Neural cell (in vitro differentiated cells): ENCODE data around the gene CLIC6. TPM values are rescaled to one million over a fixed set of nuclear protein-coding genes. Genes with fewer than 3 reads are reported as not detected.

Experiments used
- H2AFZ ChIP-seq: fragments of 200-600, 300-800 bp; sonication (generic), shearing (Covaris generic); 2 replicates; pipeline ENCODE4 v1.6.0; 2014; ENCODE audit warnings: low read depth, mild to moderate bottlenecking, antibody characterized with exemption, low read length, moderate library complexity
- H3F3A ChIP-seq: fragments of 200-600 bp; shearing (Covaris generic); 2 replicates; pipeline ENCODE4 v1.6.1; 2016; ENCODE audit warnings: mild to moderate bottlenecking, moderate library complexity, mixed read lengths, antibody characterized with exemption, low read length; ENCODE audit not compliant: insufficient read depth, poor library complexity, severe bottlenecking
- H3K27ac ChIP-seq: fragments of 200-600, 300-800 bp; sonication (generic), shearing (Covaris generic); 2 replicates; pipeline ENCODE4 v1.5.1; 2014; ENCODE audit warnings: mild to moderate bottlenecking, low read length, moderate library complexity
- H3K27me3 ChIP-seq: fragments of 300-800, 200-600 bp; sonication (generic), shearing (Covaris generic); 2 replicates; pipeline ENCODE4 v1.6.0; 2014; ENCODE audit warnings: mild to moderate bottlenecking, low read depth, low read length, moderate library complexity; ENCODE audit not compliant: insufficient read depth
- H3K36me3 ChIP-seq: fragments of 300-800, 200-600 bp; sonication (generic), shearing (Covaris generic); 2 replicates; pipeline ENCODE4 v1.5.1; 2014; ENCODE audit warnings: mild to moderate bottlenecking, antibody characterized with exemption, low read length, moderate library complexity; ENCODE audit not compliant: insufficient read depth
- H3K4me2 ChIP-seq: fragments of 300-800, 200-600 bp; sonication (generic), shearing (Covaris generic); 2 replicates; pipeline ENCODE4 v1.6.0; 2014; ENCODE audit warnings: mild to moderate bottlenecking, low read length
- H3K4me3 ChIP-seq: fragments of 300-800, 200-600 bp; sonication (generic), shearing (Covaris generic); 2 replicates; pipeline ENCODE4 v1.5.1; 2014; ENCODE audit warnings: mild to moderate bottlenecking, low read length, moderate library complexity
- H3K79me2 ChIP-seq: fragments of 200-600 bp; shearing (Covaris generic); replicated peaks from 2 replicates; pipeline ENCODE4 v1.6.0; 2014; ENCODE audit warnings: mild to moderate bottlenecking, low read length, moderate library complexity; ENCODE audit not compliant: insufficient read depth
- H3K9ac ChIP-seq: fragments of 300-800, 200-600 bp; sonication (generic), shearing (Covaris generic); 2 replicates; pipeline ENCODE4 v1.6.1; 2016; ENCODE audit warnings: mild to moderate bottlenecking, low read length, mixed read lengths
- H3K9me2 ChIP-seq: fragments of 200-600 bp; shearing (Covaris generic); 2 replicates; pipeline ENCODE4 v1.6.1; 2016; ENCODE audit warnings: mild to moderate bottlenecking, low read length, mixed read lengths; ENCODE audit not compliant: insufficient read depth
- H3K9me3 ChIP-seq: fragments of 200-600, 300-800 bp; sonication (generic), shearing (Covaris generic); 2 replicates; pipeline ENCODE4 v1.6.1; 2016; ENCODE audit warnings: mild to moderate bottlenecking, mixed run types, low read length, moderate library complexity, mixed read lengths
- H4K20me1 ChIP-seq: fragments of 200-600 bp; shearing (Covaris generic); 2 replicates; pipeline ENCODE4 v1.6.1; 2016; ENCODE audit warnings: mild to moderate bottlenecking, mixed run types; ENCODE audit not compliant: insufficient read depth
- EP300 ChIP-seq: fragments of 450-650 bp; conservative IDR thresholded peaks from 2 replicates; pipeline ENCODE4 v1.6.1; 2014; ENCODE audit warnings: antibody characterized with exemption, mild to moderate bottlenecking, moderate library complexity; ENCODE audit not compliant: poor library complexity, severe bottlenecking
- EZH2 ChIP-seq: fragments of 200-600, 300-800 bp; shearing (Covaris generic), sonication (generic); IDR thresholded peaks from 2 replicates; pipeline ENCODE4 v1.6.1; 2014; ENCODE audit warnings: antibody characterized with exemption, low read length, borderline replicate concordance, mild to moderate bottlenecking; ENCODE audit not compliant: insufficient read depth, poor library complexity, severe bottlenecking
- MXI1 ChIP-seq: fragments of 450-650 bp; conservative IDR thresholded peaks from 2 replicates; pipeline ENCODE4 v1.6.1; 2014; ENCODE audit warnings: antibody characterized with exemption, mild to moderate bottlenecking; ENCODE audit not compliant: poor library complexity, severe bottlenecking
- POLR2AphosphoS5 ChIP-seq: IDR thresholded peaks from 2 replicates; pipeline ENCODE4 v1.6.1; 2012
- RAD21 ChIP-seq: fragments of 450-650 bp; conservative IDR thresholded peaks from 2 replicates; pipeline ENCODE4 v1.6.1; 2014; ENCODE audit warnings: antibody characterized with exemption, mild to moderate bottlenecking, moderate library complexity
- SMC3 ChIP-seq: fragments of 450-650 bp; conservative IDR thresholded peaks from 2 replicates; pipeline ENCODE4 v1.6.1; 2014; ENCODE audit warnings: antibody characterized with exemption, mild to moderate bottlenecking, moderate library complexity; ENCODE audit not compliant: poor library complexity
- TAF1 ChIP-seq: IDR thresholded peaks from 2 replicates; pipeline ENCODE4 v1.6.1; 2012; ENCODE audit warnings: low read depth
- polyA plus RNA-seq: library from polyadenylated mRNA; depleted of rRNA; stranded (reverse); fragments of >200 nt; gene quantifications from 2 replicates; pipeline ENCODE4 v1.2.3, GENCODE V29; 2014
- TF ChIP-seq, protein P1 (sequence below): IDR thresholded peaks from 2 replicates; pipeline ENCODE4 v1.6.1; 2012; ENCODE audit warnings: borderline replicate concordance
- TF ChIP-seq, protein P2 (sequence below): fragments of 450-650 bp; IDR thresholded peaks from 2 replicates; pipeline ENCODE4 v1.5.1; 2014; ENCODE audit warnings: antibody characterized with exemption, mild to moderate bottlenecking, moderate library complexity; ENCODE audit not compliant: poor library complexity, severe bottlenecking

The CLIC6 gene
- polyA plus RNA-seq, 1 donor from 2014 or later = 0.32 TPM

DNA sequence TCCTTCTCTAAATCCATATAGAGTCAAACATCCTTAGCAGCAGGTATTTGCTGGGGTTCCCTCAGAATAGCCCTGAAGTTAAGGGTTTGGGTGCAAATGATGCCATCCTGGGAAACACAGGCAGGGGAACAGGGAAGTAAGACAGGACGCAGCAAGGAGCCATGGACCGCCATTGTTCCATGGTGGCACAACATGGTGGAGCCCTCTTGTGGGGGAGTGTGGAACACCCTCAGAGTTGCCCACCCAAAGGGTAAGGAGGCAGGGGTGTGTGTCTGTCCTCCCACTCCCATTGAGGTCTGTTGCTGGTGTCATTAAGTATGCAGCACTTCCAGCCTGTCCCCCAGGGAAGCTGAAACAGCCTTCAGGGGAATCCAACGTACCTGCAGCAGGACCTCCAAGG lies 33.5 kb upstream of the CLIC6 start:
- Histone ChIP-seq H3K27me3 (no peaks in the 10 kb centered on the region), H3K27ac (no peak overlapping the region), H3K9me2 (no peaks in the 10 kb centered on the region), H3K4me2 (no peak overlapping the region), H3F3A (no peaks in the 10 kb centered on the region), H3K79me2 (no peaks in the 10 kb centered on the region), H4K20me1 (no peaks in the 10 kb centered on the region), H3K9ac (no peak overlapping the region), H3K4me3 (no peak overlapping the region), H2AFZ (no peak overlapping the region), H3K9me3 (no peaks in the 10 kb centered on the region), H3K36me3 (no peaks in the 10 kb centered on the region)
- TF ChIP-seq EZH2 = no peak
- TF ChIP-seq, protein P1, sequence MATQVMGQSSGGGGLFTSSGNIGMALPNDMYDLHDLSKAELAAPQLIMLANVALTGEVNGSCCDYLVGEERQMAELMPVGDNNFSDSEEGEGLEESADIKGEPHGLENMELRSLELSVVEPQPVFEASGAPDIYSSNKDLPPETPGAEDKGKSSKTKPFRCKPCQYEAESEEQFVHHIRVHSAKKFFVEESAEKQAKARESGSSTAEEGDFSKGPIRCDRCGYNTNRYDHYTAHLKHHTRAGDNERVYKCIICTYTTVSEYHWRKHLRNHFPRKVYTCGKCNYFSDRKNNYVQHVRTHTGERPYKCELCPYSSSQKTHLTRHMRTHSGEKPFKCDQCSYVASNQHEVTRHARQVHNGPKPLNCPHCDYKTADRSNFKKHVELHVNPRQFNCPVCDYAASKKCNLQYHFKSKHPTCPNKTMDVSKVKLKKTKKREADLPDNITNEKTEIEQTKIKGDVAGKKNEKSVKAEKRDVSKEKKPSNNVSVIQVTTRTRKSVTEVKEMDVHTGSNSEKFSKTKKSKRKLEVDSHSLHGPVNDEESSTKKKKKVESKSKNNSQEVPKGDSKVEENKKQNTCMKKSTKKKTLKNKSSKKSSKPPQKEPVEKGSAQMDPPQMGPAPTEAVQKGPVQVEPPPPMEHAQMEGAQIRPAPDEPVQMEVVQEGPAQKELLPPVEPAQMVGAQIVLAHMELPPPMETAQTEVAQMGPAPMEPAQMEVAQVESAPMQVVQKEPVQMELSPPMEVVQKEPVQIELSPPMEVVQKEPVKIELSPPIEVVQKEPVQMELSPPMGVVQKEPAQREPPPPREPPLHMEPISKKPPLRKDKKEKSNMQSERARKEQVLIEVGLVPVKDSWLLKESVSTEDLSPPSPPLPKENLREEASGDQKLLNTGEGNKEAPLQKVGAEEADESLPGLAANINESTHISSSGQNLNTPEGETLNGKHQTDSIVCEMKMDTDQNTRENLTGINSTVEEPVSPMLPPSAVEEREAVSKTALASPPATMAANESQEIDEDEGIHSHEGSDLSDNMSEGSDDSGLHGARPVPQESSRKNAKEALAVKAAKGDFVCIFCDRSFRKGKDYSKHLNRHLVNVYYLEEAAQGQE = no peak
- TF ChIP-seq RAD21 = no peak
- no peak for TF ChIP-seq SMC3
- no peak for TF ChIP-seq TAF1
- TF ChIP-seq EP300 = no peak
- no peak for TF ChIP-seq POLR2AphosphoS5
- TF ChIP-seq, protein P2, sequence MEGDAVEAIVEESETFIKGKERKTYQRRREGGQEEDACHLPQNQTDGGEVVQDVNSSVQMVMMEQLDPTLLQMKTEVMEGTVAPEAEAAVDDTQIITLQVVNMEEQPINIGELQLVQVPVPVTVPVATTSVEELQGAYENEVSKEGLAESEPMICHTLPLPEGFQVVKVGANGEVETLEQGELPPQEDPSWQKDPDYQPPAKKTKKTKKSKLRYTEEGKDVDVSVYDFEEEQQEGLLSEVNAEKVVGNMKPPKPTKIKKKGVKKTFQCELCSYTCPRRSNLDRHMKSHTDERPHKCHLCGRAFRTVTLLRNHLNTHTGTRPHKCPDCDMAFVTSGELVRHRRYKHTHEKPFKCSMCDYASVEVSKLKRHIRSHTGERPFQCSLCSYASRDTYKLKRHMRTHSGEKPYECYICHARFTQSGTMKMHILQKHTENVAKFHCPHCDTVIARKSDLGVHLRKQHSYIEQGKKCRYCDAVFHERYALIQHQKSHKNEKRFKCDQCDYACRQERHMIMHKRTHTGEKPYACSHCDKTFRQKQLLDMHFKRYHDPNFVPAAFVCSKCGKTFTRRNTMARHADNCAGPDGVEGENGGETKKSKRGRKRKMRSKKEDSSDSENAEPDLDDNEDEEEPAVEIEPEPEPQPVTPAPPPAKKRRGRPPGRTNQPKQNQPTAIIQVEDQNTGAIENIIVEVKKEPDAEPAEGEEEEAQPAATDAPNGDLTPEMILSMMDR = no peak
- TF ChIP-seq MXI1 = no peak

DNA sequence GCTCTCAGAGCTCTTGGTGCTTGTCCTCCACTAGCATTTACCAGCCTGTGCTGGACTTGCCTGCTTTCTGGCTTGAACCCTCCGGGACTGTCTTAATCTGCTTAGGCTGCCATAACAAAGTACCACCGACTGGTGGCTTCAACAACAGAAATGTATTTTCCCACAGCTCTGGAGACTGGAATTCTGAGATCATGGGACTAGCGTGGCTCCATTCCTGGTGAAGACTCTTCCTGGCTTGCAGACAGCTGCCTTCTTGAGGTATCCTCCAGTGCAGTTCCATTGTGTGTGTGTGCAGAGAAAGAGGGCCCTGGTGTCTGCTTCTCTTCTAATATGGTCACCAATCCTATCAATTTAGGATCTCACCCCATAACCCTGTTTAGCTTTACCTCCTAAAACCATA lies 31.8 kb upstream of the CLIC6 start:
- Histone ChIP-seq H4K20me1 (no peaks in the 10 kb centered on the region), H3K4me2 (no peak overlapping the region), H3F3A (no peaks in the 10 kb centered on the region), H2AFZ (no peak overlapping the region), H3K27me3 (no peaks in the 10 kb centered on the region), H3K27ac (no peak overlapping the region), H3K9ac (no peak overlapping the region), H3K79me2 (no peaks in the 10 kb centered on the region), H3K4me3 (no peak overlapping the region), H3K9me3 (no peaks in the 10 kb centered on the region), H3K36me3 (no peaks in the 10 kb centered on the region), H3K9me2 (no peaks in the 10 kb centered on the region)
- TF ChIP-seq RAD21 = no peak
- TF ChIP-seq MXI1 = no peak
- TF ChIP-seq EZH2 = no peak
- no peak for TF ChIP-seq SMC3
- no peak for TF ChIP-seq POLR2AphosphoS5
- TF ChIP-seq, protein P1 = no peak
- TF ChIP-seq EP300 = no peak
- TF ChIP-seq, protein P2 = no peak
- no peak for TF ChIP-seq TAF1
